ENCODE results near the gene CTNND2. TPM values are rescaled to one million over a fixed set of nuclear protein-coding genes. Genes with fewer than 3 reads are reported as not detected.
"Not testable (repeated sequence)": the region's sequence is repeated elsewhere in the genome, so short reads cannot be mapped to it uniquely, and the experiment has no call there.

The CTNND2 gene
- total RNA-seq, 2 experiments from 2014 or later, result not detected

- no peaks in the 10 kb centered on the region for H3K36me3 Mint-ChIP-seq
- DNase-seq (no peak), ATAC-seq (no peak)
- no peaks in the 10 kb centered on the region for H3K4me1 Mint-ChIP-seq
- no peak overlapping the region for H3K4me3 Mint-ChIP-seq
- H3K27ac Mint-ChIP-seq, result no peak overlapping the region
- no peaks in the 10 kb centered on the region for H3K27me3 Mint-ChIP-seq
- CTCF ChIA-PET, result no interaction called here
- H3K9me3 Mint-ChIP-seq (ENCODE audit: low read depth), result no peaks in the 10 kb centered on the region
These were observed 548.8 kb downstream of the CTNND2 start for GRCh38 chr5:11355491-11355890.

GRCh38 chr5:11346336-11346735 is 557.9 kb downstream of the CTNND2 start:
- Mint-ChIP-seq H3K36me3 (no peaks in the 10 kb centered on the region), H3K4me1 (no peaks in the 10 kb centered on the region), H3K4me3 (no peak overlapping the region), H3K9me3 (ENCODE audit: low read depth) (no peaks in the 10 kb centered on the region), H3K27ac (no peak overlapping the region), H3K27me3 (no peaks in the 10 kb centered on the region)
- CTCF ChIA-PET, result no interaction called here
- ATAC-seq (no peak), DNase-seq (no peak)

- CTCF ChIA-PET, result no interaction called here
- ATAC-seq (no peak), DNase-seq (no peak)
- no peak overlapping the region for H3K4me3 Mint-ChIP-seq
- H3K4me1 Mint-ChIP-seq, result no peaks in the 10 kb centered on the region
- no peaks in the 10 kb centered on the region for H3K27me3 Mint-ChIP-seq
- no peaks in the 10 kb centered on the region for H3K36me3 Mint-ChIP-seq
- H3K27ac Mint-ChIP-seq, result no peak overlapping the region
- H3K9me3 Mint-ChIP-seq (ENCODE audit: low read depth), result peaks cover 2% of the 10 kb centered on the region
These were observed 568.1 kb downstream of the CTNND2 start for GRCh38 chr5:11335881-11336760.

GRCh38 chr5:11334404-11334803 is 569.8 kb downstream of the CTNND2 start:
- Mint-ChIP-seq H3K9me3 (ENCODE audit: low read depth) (peaks cover 2% of the 10 kb centered on the region), H3K4me1 (no peaks in the 10 kb centered on the region), H3K27ac (no peak overlapping the region), H3K4me3 (no peak overlapping the region), H3K36me3 (no peaks in the 10 kb centered on the region), H3K27me3 (no peaks in the 10 kb centered on the region)
- CTCF ChIA-PET, result no interaction called here
- DNase-seq (no peak), ATAC-seq (no peak)

GRCh38 chr5:11329679-11330078 is 574.6 kb downstream of the CTNND2 start:
- no peaks in the 10 kb centered on the region for H3K27me3 Mint-ChIP-seq
- H3K36me3 Mint-ChIP-seq, result no peaks in the 10 kb centered on the region
- ATAC-seq (no peak), DNase-seq (no peak)
- CTCF ChIA-PET, result no interaction called here
- H3K9me3 Mint-ChIP-seq (ENCODE audit: low read depth), result peaks cover 2% of the 10 kb centered on the region
- no peak overlapping the region for H3K4me3 Mint-ChIP-seq
- no peak overlapping the region for H3K27ac Mint-ChIP-seq
- no peaks in the 10 kb centered on the region for H3K4me1 Mint-ChIP-seq

GRCh38 chr5:11324521-11325289 is 579.5 kb downstream of the CTNND2 start:
- Mint-ChIP-seq H3K4me3 (no peak overlapping the region), H3K9me3 (ENCODE audit: low read depth) (peaks cover 3% of the 10 kb centered on the region), H3K27ac (no peak overlapping the region), H3K4me1 (no peaks in the 10 kb centered on the region), H3K27me3 (no peaks in the 10 kb centered on the region), H3K36me3 (no peaks in the 10 kb centered on the region)
- no peak for DNase-seq
- CTCF ChIA-PET, result no interaction called here
- ATAC-seq, result no peak

- no peak overlapping the region for H3K27ac Mint-ChIP-seq
- peaks cover 3% of the 10 kb centered on the region for H3K9me3 Mint-ChIP-seq (ENCODE audit: low read depth)
- CTCF ChIA-PET, result no interaction called here
These were observed 580.5 kb downstream of the CTNND2 start for GRCh38 chr5:11323761-11324160.

GRCh38 chr5:11322133-11322532 is 582.1 kb downstream of the CTNND2 start:
- ATAC-seq (no peak), DNase-seq (no peak)
- Mint-ChIP-seq H3K36me3 (no peaks in the 10 kb centered on the region), H3K27ac (no peak overlapping the region), H3K9me3 (ENCODE audit: low read depth) (peaks cover 3% of the 10 kb centered on the region), H3K4me1 (no peaks in the 10 kb centered on the region), H3K4me3 (no peak overlapping the region), H3K27me3 (no peaks in the 10 kb centered on the region)
- CTCF ChIA-PET, result no interaction called here

More at GRCh38 chr5:11323761-11324160, 580.5 kb downstream of the CTNND2 start:
- no peak for DNase-seq
- H3K4me1 Mint-ChIP-seq, result no peaks in the 10 kb centered on the region
- no peaks in the 10 kb centered on the region for H3K36me3 Mint-ChIP-seq
- H3K4me3 Mint-ChIP-seq, result no peak overlapping the region
- H3K27me3 Mint-ChIP-seq, result no peaks in the 10 kb centered on the region
- ATAC-seq, result no peak

GRCh38 chr5:11319836-11320580 is 584.2 kb downstream of the CTNND2 start:
- no peak for ATAC-seq
- DNase-seq, result no peak
- Mint-ChIP-seq H3K36me3 (no peaks in the 10 kb centered on the region), H3K27ac (no peak overlapping the region), H3K9me3 (ENCODE audit: low read depth) (peaks cover 3% of the 10 kb centered on the region), H3K27me3 (no peaks in the 10 kb centered on the region), H3K4me1 (no peaks in the 10 kb centered on the region), H3K4me3 (no peak overlapping the region)
- CTCF ChIA-PET, result no interaction called here

GRCh38 chr5:11313694-11314093 is 590.6 kb downstream of the CTNND2 start:
- DNase-seq; H3K4me3 Mint-ChIP-seq; ATAC-seq; H3K27ac Mint-ChIP-seq; H3K9me3 Mint-ChIP-seq (ENCODE audit: low read depth); H3K36me3 Mint-ChIP-seq; CTCF ChIA-PET; H3K4me1 Mint-ChIP-seq; H3K27me3 Mint-ChIP-seq: not testable (repeated sequence)

GRCh38 chr5:11311731-11312130 is 592.5 kb downstream of the CTNND2 start:
- ATAC-seq (no peak), DNase-seq (no peak)
- no peaks in the 10 kb centered on the region for H3K9me3 Mint-ChIP-seq (ENCODE audit: low read depth)
- H3K27ac Mint-ChIP-seq, result no peak overlapping the region
- H3K4me1 Mint-ChIP-seq, result no peaks in the 10 kb centered on the region
- no peaks in the 10 kb centered on the region for H3K36me3 Mint-ChIP-seq
- H3K4me3 Mint-ChIP-seq, result no peak overlapping the region
- no peaks in the 10 kb centered on the region for H3K27me3 Mint-ChIP-seq
- CTCF ChIA-PET, result no interaction called here

- CTCF ChIA-PET, result no interaction called here
- Mint-ChIP-seq H3K9me3 (ENCODE audit: low read depth) (no peaks in the 10 kb centered on the region), H3K4me3 (no peak overlapping the region), H3K4me1 (no peaks in the 10 kb centered on the region), H3K36me3 (no peaks in the 10 kb centered on the region), H3K27me3 (no peaks in the 10 kb centered on the region), H3K27ac (no peak overlapping the region)
- no peak for DNase-seq
- no peak for ATAC-seq
These were observed 593.0 kb downstream of the CTNND2 start for GRCh38 chr5:11311272-11311671.

- no peak overlapping the region for H3K4me3 Mint-ChIP-seq
- no peaks in the 10 kb centered on the region for H3K4me1 Mint-ChIP-seq
- no peaks in the 10 kb centered on the region for H3K36me3 Mint-ChIP-seq
- CTCF ChIA-PET, result no interaction called here
- no peaks in the 10 kb centered on the region for H3K9me3 Mint-ChIP-seq (ENCODE audit: low read depth)
- DNase-seq (no peak), ATAC-seq (no peak)
- no peak overlapping the region for H3K27ac Mint-ChIP-seq
- H3K27me3 Mint-ChIP-seq, result no peaks in the 10 kb centered on the region
These were observed 594.1 kb downstream of the CTNND2 start for GRCh38 chr5:11310158-11310557.

Data from activated CD8-positive, alpha-beta memory T cell treated with anti-CD3 and anti-CD28 coated beads, Interleukin-2, amount 10 ng/mL, durations not matched to agents 7 days and 5 days (primary cell).